GM23338 (cell line): Measurements from ENCODE around the gene MAST4. TPM values are rescaled to one million over a fixed set of nuclear protein-coding genes. Genes with fewer than 3 reads are reported as not detected.
A peak's percentile ranks its signal among the peaks of the same experiment; 100 is the strongest.

Source experiments
- ATAC-seq: fragments of 200-7000 bp; cut with Tn5 transposase; 3 replicates; pipeline ENCODE4 v1.9.1; 2020
- DNase-seq: peaks from one replicate; pipeline ENCODE4 v3.0.0-alpha.2; 2015; ENCODE audit warnings: low spot score
- H2AFZ ChIP-seq: fragments of 200-600 bp; sonication (generic); 2 replicates; pipeline ENCODE4 v1.8.0; 2016; ENCODE audit warnings: antibody characterized with exemption, mild to moderate bottlenecking, moderate library complexity
- H3F3A ChIP-seq: fragments of 200-600 bp; sonication (generic); replicated peaks from 2 replicates; pipeline ENCODE4 v1.8.0; 2017; ENCODE audit warnings: antibody characterized with exemption, mixed run types, low read depth
- H3K27ac ChIP-seq: fragments of 200-600 bp; sonication (generic); 2 replicates; pipeline ENCODE4 v1.6.1; 2016; ENCODE audit warnings: low read depth
- H3K27me3 ChIP-seq: fragments of 200-600 bp; sonication (generic); 2 replicates; pipeline ENCODE4 v1.8.0; 2016; ENCODE audit warnings: mild to moderate bottlenecking, mixed run types, moderate library complexity; ENCODE audit not compliant: insufficient read depth
- H3K36me3 ChIP-seq: fragments of 200-600 bp; sonication (generic); 2 replicates; pipeline ENCODE4 v1.8.0; 2016; ENCODE audit warnings: mild to moderate bottlenecking; ENCODE audit not compliant: insufficient read depth
- H3K4me1 ChIP-seq: fragments of 200-600 bp; sonication (generic); 2 replicates; pipeline ENCODE4 v1.8.0; 2016; ENCODE audit warnings: mild to moderate bottlenecking, moderate library complexity; ENCODE audit not compliant: insufficient read depth
- H3K4me2 ChIP-seq: fragments of 200-600 bp; sonication (generic); 2 replicates; pipeline ENCODE4 v1.7.1; 2017; ENCODE audit warnings: mixed run types
- H3K4me3 ChIP-seq: fragments of 200-600 bp; sonication (generic); 2 replicates; pipeline ENCODE4 v1.6.1; 2016; ENCODE audit warnings: mixed run types
- H3K79me2 ChIP-seq: fragments of 200-600 bp; sonication (generic); replicated peaks from 2 replicates; pipeline ENCODE4 v1.8.0; 2017; ENCODE audit warnings: mild to moderate bottlenecking; ENCODE audit not compliant: insufficient read depth
- H3K9me2 ChIP-seq: fragments of 200-600 bp; sonication (generic); 2 replicates; pipeline ENCODE4 v1.8.0; 2017; ENCODE audit not compliant: insufficient read depth
- H4K20me1 ChIP-seq: fragments of 200-600 bp; sonication (generic); replicated peaks from 2 replicates; pipeline ENCODE4 v1.8.0; 2017; ENCODE audit warnings: mild to moderate bottlenecking; ENCODE audit not compliant: insufficient read depth
- H3K27ac Mint-ChIP-seq: 2 replicates; pipeline ENCODE4 v1.8.0; 2020; ENCODE audit warnings: inconsistent platforms, mild to moderate bottlenecking, moderate library complexity, mixed read lengths
- H3K27me3 Mint-ChIP-seq: 3 replicates; pipeline ENCODE4 v1.8.0; 2022; ENCODE audit warnings: low read depth, mild to moderate bottlenecking, moderate library complexity, mixed read lengths, inconsistent platforms; ENCODE audit not compliant: insufficient read depth, poor library complexity
- H3K36me3 Mint-ChIP-seq: 3 replicates; pipeline ENCODE4 v1.8.0; 2021; ENCODE audit warnings: low read depth, mild to moderate bottlenecking, inconsistent platforms, moderate library complexity, mixed read lengths
- H3K4me1 Mint-ChIP-seq: 3 replicates; pipeline ENCODE4 v1.8.0; 2020; ENCODE audit warnings: mild to moderate bottlenecking, inconsistent platforms, mixed read lengths
- H3K4me3 Mint-ChIP-seq: 3 replicates; pipeline ENCODE4 v1.8.0; 2021; ENCODE audit warnings: moderate library complexity, mild to moderate bottlenecking, inconsistent platforms, mixed read lengths
- H3K9me3 Mint-ChIP-seq: 3 replicates; pipeline ENCODE4 v1.8.0; 2020; ENCODE audit warnings: moderate library complexity, mild to moderate bottlenecking, inconsistent platforms, mixed read lengths
- ETS1 ChIP-seq: IDR thresholded peaks from 2 replicates; pipeline ENCODE4 v1.6.1; 2016; ENCODE audit warnings: antibody characterized with exemption
- NANOG ChIP-seq: IDR thresholded peaks from 2 replicates; pipeline ENCODE4 v1.6.1; 2016; ENCODE audit warnings: antibody characterized with exemption, borderline replicate concordance
- POLR2AphosphoS5 ChIP-seq: IDR thresholded peaks from 2 replicates; pipeline ENCODE4 v1.6.1; 2016; ENCODE audit warnings: antibody characterized with exemption, low read depth
- REST ChIP-seq: IDR thresholded peaks from one replicate; pipeline ENCODE4 v1.6.1; 2018; ENCODE audit warnings: antibody characterized with exemption; ENCODE audit not compliant: unreplicated experiment
- ZNF114 ChIP-seq: fragments of 250-450 bp; sonication (Bioruptor Pico); IDR thresholded peaks from 2 replicates; pipeline ENCODE4 v1.5.0; 2020; ENCODE audit warnings: mild to moderate bottlenecking, moderate library complexity
- ZNF462 ChIP-seq: fragments of 250-450 bp; sonication (Bioruptor Pico); IDR thresholded peaks from 2 replicates; pipeline ENCODE4 v1.5.0; 2020; ENCODE audit warnings: mild to moderate bottlenecking, moderate library complexity
- polyA plus RNA-seq: library from polyadenylated mRNA; unstranded; fragments of >200 nt; fragmentation: Nextera tagmentation; extraction: Ambion mirVana; gene quantifications from 2 replicates; pipeline ENCODE4 v1.2.1, GENCODE V29; 2016
- total RNA-seq: library from RNA; depleted of rRNA; stranded (reverse); fragments of >200 nt; shearing (Covaris generic); gene quantifications from 2 replicates; pipeline ENCODE4 v1.2.3, GENCODE V29; 2014

Gene MAST4
- total and polyA plus RNA-seq, 2 experiments from 2014 or later = 3.6 to 8.5 TPM

GRCh38 chr5:66826696-66827095 is 230.5 kb downstream of the MAST4 start:
- H3K27ac Mint-ChIP-seq = no peak overlapping the region
- no peaks in the 10 kb centered on the region for H3K36me3 ChIP-seq
- peaks cover 4% of the 10 kb centered on the region for H3K27me3 Mint-ChIP-seq
- no peak for TF ChIP-seq ZNF462
- no peak for TF ChIP-seq POLR2AphosphoS5
- no peak for TF ChIP-seq NANOG
- TF ChIP-seq ZNF114 = no peak
- no peak for TF ChIP-seq REST
- TF ChIP-seq ETS1 = no peak
- no peak overlapping the region for H3K27ac ChIP-seq
- no peaks in the 10 kb centered on the region for H3K36me3 Mint-ChIP-seq
- 0 out of 3 replicates have a peak overlapping the region, but pooled peaks have one; percentile 1 for H3K4me3 Mint-ChIP-seq
- H3K4me3 ChIP-seq = no peak overlapping the region
- no peaks in the 10 kb centered on the region for H3K79me2 ChIP-seq
- no peaks in the 10 kb centered on the region for H3K27me3 ChIP-seq
- H3K4me1 Mint-ChIP-seq = peaks cover 43% of the 10 kb centered on the region
- no peaks in the 10 kb centered on the region for H3F3A ChIP-seq
- ATAC-seq (no peak), DNase-seq (no peak)
- H4K20me1 ChIP-seq = no peaks in the 10 kb centered on the region
- H3K4me2 ChIP-seq = 0 out of 2 replicates have a peak overlapping the region, but pooled peaks have one; percentile 28
- no peak overlapping the region for H2AFZ ChIP-seq
- H3K4me1 ChIP-seq = peaks cover 46% of the 10 kb centered on the region
- 0 out of 2 replicates have a peak, but pooled peaks cover 9% of the 10 kb centered on the region for H3K9me2 ChIP-seq
- H3K9me3 Mint-ChIP-seq = no peaks in the 10 kb centered on the region
